GM23338 (cell line): ENCODE data around the gene EIF4A2. TPM values are rescaled to one million over a fixed set of nuclear protein-coding genes. Genes with fewer than 3 reads are reported as not detected.

Experiments
- ATAC-seq: fragments of 200-7000 bp; cut with Tn5 transposase; 3 replicates; pipeline ENCODE4 v1.9.1; 2020
- DNase-seq: peaks from one replicate; pipeline ENCODE4 v3.0.0-alpha.2; 2015; ENCODE audit warnings: low spot score
- H2AFZ ChIP-seq: fragments of 200-600 bp; sonication (generic); 2 replicates; pipeline ENCODE4 v1.8.0; 2016; ENCODE audit warnings: antibody characterized with exemption, mild to moderate bottlenecking, moderate library complexity
- H3F3A ChIP-seq: fragments of 200-600 bp; sonication (generic); replicated peaks from 2 replicates; pipeline ENCODE4 v1.8.0; 2017; ENCODE audit warnings: antibody characterized with exemption, mixed run types, low read depth
- H3K27ac ChIP-seq: fragments of 200-600 bp; sonication (generic); 2 replicates; pipeline ENCODE4 v1.6.1; 2016; ENCODE audit warnings: low read depth
- H3K27me3 ChIP-seq: fragments of 200-600 bp; sonication (generic); 2 replicates; pipeline ENCODE4 v1.8.0; 2016; ENCODE audit warnings: mild to moderate bottlenecking, mixed run types, moderate library complexity; ENCODE audit not compliant: insufficient read depth
- H3K36me3 ChIP-seq: fragments of 200-600 bp; sonication (generic); 2 replicates; pipeline ENCODE4 v1.8.0; 2016; ENCODE audit warnings: mild to moderate bottlenecking; ENCODE audit not compliant: insufficient read depth
- H3K4me1 ChIP-seq: fragments of 200-600 bp; sonication (generic); 2 replicates; pipeline ENCODE4 v1.8.0; 2016; ENCODE audit warnings: mild to moderate bottlenecking, moderate library complexity; ENCODE audit not compliant: insufficient read depth
- H3K4me2 ChIP-seq: fragments of 200-600 bp; sonication (generic); 2 replicates; pipeline ENCODE4 v1.7.1; 2017; ENCODE audit warnings: mixed run types
- H3K4me3 ChIP-seq: fragments of 200-600 bp; sonication (generic); 2 replicates; pipeline ENCODE4 v1.6.1; 2016; ENCODE audit warnings: mixed run types
- H3K79me2 ChIP-seq: fragments of 200-600 bp; sonication (generic); replicated peaks from 2 replicates; pipeline ENCODE4 v1.8.0; 2017; ENCODE audit warnings: mild to moderate bottlenecking; ENCODE audit not compliant: insufficient read depth
- H3K9me2 ChIP-seq: fragments of 200-600 bp; sonication (generic); 2 replicates; pipeline ENCODE4 v1.8.0; 2017; ENCODE audit not compliant: insufficient read depth
- H4K20me1 ChIP-seq: fragments of 200-600 bp; sonication (generic); replicated peaks from 2 replicates; pipeline ENCODE4 v1.8.0; 2017; ENCODE audit warnings: mild to moderate bottlenecking; ENCODE audit not compliant: insufficient read depth
- H3K27ac Mint-ChIP-seq: 2 replicates; pipeline ENCODE4 v1.8.0; 2020; ENCODE audit warnings: inconsistent platforms, mild to moderate bottlenecking, moderate library complexity, mixed read lengths
- H3K27me3 Mint-ChIP-seq: 3 replicates; pipeline ENCODE4 v1.8.0; 2022; ENCODE audit warnings: low read depth, mild to moderate bottlenecking, moderate library complexity, mixed read lengths, inconsistent platforms; ENCODE audit not compliant: insufficient read depth, poor library complexity
- H3K36me3 Mint-ChIP-seq: 3 replicates; pipeline ENCODE4 v1.8.0; 2021; ENCODE audit warnings: low read depth, mild to moderate bottlenecking, inconsistent platforms, moderate library complexity, mixed read lengths
- H3K4me1 Mint-ChIP-seq: 3 replicates; pipeline ENCODE4 v1.8.0; 2020; ENCODE audit warnings: mild to moderate bottlenecking, inconsistent platforms, mixed read lengths
- H3K4me3 Mint-ChIP-seq: 3 replicates; pipeline ENCODE4 v1.8.0; 2021; ENCODE audit warnings: moderate library complexity, mild to moderate bottlenecking, inconsistent platforms, mixed read lengths
- H3K9me3 Mint-ChIP-seq: 3 replicates; pipeline ENCODE4 v1.8.0; 2020; ENCODE audit warnings: moderate library complexity, mild to moderate bottlenecking, inconsistent platforms, mixed read lengths
- CREB1 ChIP-seq: fragments of 250-450 bp; sonication (Bioruptor Pico); IDR thresholded peaks from 2 replicates; pipeline ENCODE4 v1.5.0; 2020; ENCODE audit warnings: low read depth, mild to moderate bottlenecking, moderate library complexity
- CTCF ChIP-seq, 2 experiments: fragments of 200-600 bp in 1 of 2; sonication (generic) in 1 of 2; conservative IDR thresholded peaks; 2 replicates each; pipeline versions ENCODE4 v1.5.1 to v1.6.1; 2016 to 2017; ENCODE audit warnings: antibody characterized with exemption in 2 of 2, low read depth in 2 of 2, mild to moderate bottlenecking in 2 of 2, moderate library complexity in 1 of 2
- JUNB ChIP-seq: IDR thresholded peaks from one replicate; pipeline ENCODE4 v1.6.1; 2016; ENCODE audit warnings: antibody characterized with exemption; ENCODE audit not compliant: unreplicated experiment
- NANOG ChIP-seq: IDR thresholded peaks from 2 replicates; pipeline ENCODE4 v1.6.1; 2016; ENCODE audit warnings: antibody characterized with exemption, borderline replicate concordance
- POLR2AphosphoS5 ChIP-seq: IDR thresholded peaks from 2 replicates; pipeline ENCODE4 v1.6.1; 2016; ENCODE audit warnings: antibody characterized with exemption, low read depth
- REST ChIP-seq: IDR thresholded peaks from one replicate; pipeline ENCODE4 v1.6.1; 2018; ENCODE audit warnings: antibody characterized with exemption; ENCODE audit not compliant: unreplicated experiment
- STAT1 ChIP-seq: IDR thresholded peaks from one replicate; pipeline ENCODE4 v1.6.1; 2016; ENCODE audit warnings: antibody characterized with exemption; ENCODE audit not compliant: unreplicated experiment
- ZNF331 ChIP-seq: fragments of 250-450 bp; sonication (Bioruptor Pico); IDR thresholded peaks from 2 replicates; pipeline ENCODE4 v1.5.0; 2020; ENCODE audit warnings: low read depth, mild to moderate bottlenecking, moderate library complexity
- ZNF462 ChIP-seq: fragments of 250-450 bp; sonication (Bioruptor Pico); IDR thresholded peaks from 2 replicates; pipeline ENCODE4 v1.5.0; 2020; ENCODE audit warnings: mild to moderate bottlenecking, moderate library complexity
- polyA plus RNA-seq: library from polyadenylated mRNA; unstranded; fragments of >200 nt; fragmentation: Nextera tagmentation; extraction: Ambion mirVana; gene quantifications from 2 replicates; pipeline ENCODE4 v1.2.1, GENCODE V29; 2016
- total RNA-seq: library from RNA; depleted of rRNA; stranded (reverse); fragments of >200 nt; shearing (Covaris generic); gene quantifications from 2 replicates; pipeline ENCODE4 v1.2.3, GENCODE V29; 2014

EIF4A2 gene
- total and polyA plus RNA-seq, 2 experiments from 2014 or later: 386 to 666 TPM

GRCh38 chr3:186824430-186825139 lies 41.2 kb downstream of the EIF4A2 start:
- Mint-ChIP-seq H3K36me3 (no peaks in the 10 kb centered on the region), H3K27me3 (peaks cover 29% of the 10 kb centered on the region), H3K9me3 (no peaks in the 10 kb centered on the region), H3K27ac (no peak overlapping the region), H3K4me1 (peaks cover 28% of the 10 kb centered on the region), H3K4me3 (peak overlapping the region; percentile 77)
- Histone ChIP-seq H3K4me2 (peak overlapping the region; percentile 92), H3K27ac (no peak overlapping the region), H3K27me3 (peaks cover 50% of the 10 kb centered on the region), H3K4me3 (peak overlapping the region; percentile 64), H2AFZ (peak overlapping the region; percentile 78; the same call in 1 of the 2 replicates), H3F3A (peaks cover 5% of the 10 kb centered on the region; the same call in 1 of the 2 replicates), H3K36me3 (no peaks in the 10 kb centered on the region), H3K9me2 (no peaks in the 10 kb centered on the region), H3K4me1 (peaks cover 21% of the 10 kb centered on the region), H3K79me2 (no peaks in the 10 kb centered on the region), H4K20me1 (peaks cover 5% of the 10 kb centered on the region)
- ATAC-seq (peak; percentile 1; the same call in 1 of the 3 replicates), DNase-seq (peak; percentile 20)
- TF ChIP-seq STAT1 (no peak), CREB1 (no peak), CTCF (conservative IDR thresholded peaks at IDR 0.05; ENCODE audit: low read depth in 2 of 2) (no peak), ZNF331 (CRISPR knock-in tag) (no peak), NANOG (no peak), REST (no peak), JUNB (no peak), ZNF462 (no peak), POLR2AphosphoS5 (no peak)
